B cell (primary cell): Measurements from ENCODE around the gene VKORC1L1. TPM values are rescaled to one million over a fixed set of nuclear protein-coding genes. Genes with fewer than 3 reads are reported as not detected.
"Not testable (repeated sequence)": the region's sequence is repeated elsewhere in the genome, so short reads cannot be mapped to it uniquely, and the experiment has no call there.

Experiments
- ATAC-seq: fragments of 200-7000 bp; cut with Tn5 transposase; one replicate; pipeline ENCODE4 v1.10.0; 2021; ENCODE audit warnings: low read depth, mild to moderate bottlenecking, moderate number of reproducible peaks, moderate library complexity
- CTCF ChIA-PET: fragments of 350-600 bp; sonication (Branson Sonifier 250); formaldehyde crosslinking; loops from one replicate; lab custom pipeline; 2021; ENCODE audit warnings: antibody characterized with exemption, inconsistent platforms; lab: Charles Lee
- POLR2A ChIA-PET: fragments of 350-600 bp; sonication (Branson Sonifier 250); formaldehyde crosslinking; loops from one replicate; lab custom pipeline; 2021; ENCODE audit warnings: antibody characterized with exemption; lab: Charles Lee
- DNase-seq: peaks from one replicate; pipeline ENCODE4 v3.0.0; 2013
- H2AFZ ChIP-seq: 2 replicates; pipeline ENCODE4 v1.6.1; 2012; ENCODE audit warnings: mild to moderate bottlenecking, low read depth, low read length; ENCODE audit not compliant: insufficient read depth, poor library complexity, severe bottlenecking
- H3K27ac ChIP-seq, 2 donors: 1 replicate in 1 of 2; 2 replicates in 1 of 2; pipeline ENCODE4 v1.5.1; 2012 to 2013; ENCODE audit warnings: low read length in 2 of 2, mild to moderate bottlenecking in 2 of 2, moderate library complexity in 1 of 2
- H3K27me3 ChIP-seq, 4 experiments: fragments of 200-600 bp in 1 of 4; sonication (generic) in 1 of 4; replicated peaks in 1 of 4; 1 replicate in 2 of 4; 2 replicates in 2 of 4; pipeline versions ENCODE4 v1.6.1 to v1.7.0; 2013 to 2016; ENCODE audit warnings: low read length in 3 of 4, mild to moderate bottlenecking in 2 of 4, mixed read lengths in 1 of 4, moderate library complexity in 1 of 4; ENCODE audit not compliant: insufficient read depth in 4 of 4, control insufficient read depth in 3 of 4; ENCODE audit errors: control extremely low read depth in 1 of 4
- H3K36me3 ChIP-seq, 2 experiments: replicated peaks in 1 of 2; 1 replicate in 1 of 2; 2 replicates in 1 of 2; pipeline versions ENCODE4 v1.6.1 to v1.7.1; 2013; ENCODE audit warnings: low read length in 1 of 2; ENCODE audit not compliant: insufficient read depth in 2 of 2, control insufficient read depth in 1 of 2; ENCODE audit errors: control extremely low read depth in 1 of 2, extremely low read depth in 1 of 2
- H3K4me1 ChIP-seq, 2 donors: fragments of 200-600 bp in 1 of 2; sonication (generic) in 1 of 2; 1 replicate in 1 of 2; 2 replicates in 1 of 2; pipeline versions ENCODE4 v1.5.1 to v1.6.1; 2013 to 2017; ENCODE audit warnings: low read length in 2 of 2; ENCODE audit not compliant: control insufficient read depth in 2 of 2, insufficient read depth in 2 of 2
- H3K4me2 ChIP-seq: replicated peaks from 2 replicates; pipeline ENCODE3; 2012; ENCODE audit warnings: mild to moderate bottlenecking, low read depth, low read length; ENCODE audit not compliant: poor library complexity, severe bottlenecking
- H3K4me3 ChIP-seq, 5 experiments: fragments of 200-600 bp in 1 of 5; sonication (generic) in 1 of 5; 1 replicate in 3 of 5; 2 replicates in 2 of 5; pipeline versions ENCODE4 v1.5.1 to v1.7.0; 2011 to 2016; ENCODE audit warnings: low read length in 4 of 5, mild to moderate bottlenecking in 4 of 5, low read depth in 2 of 5, control low read depth in 1 of 5, moderate library complexity in 1 of 5; ENCODE audit not compliant: insufficient read depth in 1 of 5; ENCODE audit errors: control extremely low read depth in 1 of 5, extremely low read depth in 1 of 5
- H3K79me2 ChIP-seq: fragments of 200-600 bp; sonication (generic); one replicate; pipeline ENCODE4 v1.6.0; 2016; ENCODE audit warnings: low read length; ENCODE audit not compliant: control insufficient read depth, insufficient read depth
- H3K9ac ChIP-seq: fragments of 200-600 bp; sonication (generic); 2 replicates; pipeline ENCODE4 v1.6.1; 2017; ENCODE audit warnings: mild to moderate bottlenecking, low read length, moderate library complexity
- H3K9me3 ChIP-seq, 3 donors: one replicate each; pipeline versions ENCODE4 v1.6.1 to v1.7.1; 2013; ENCODE audit warnings: low read length in 2 of 3; ENCODE audit not compliant: control insufficient read depth in 2 of 3, insufficient read depth in 1 of 3; ENCODE audit errors: control extremely low read depth in 1 of 3
- H4K20me1 ChIP-seq: 2 replicates; pipeline ENCODE4 v1.6.0; 2012; ENCODE audit warnings: mild to moderate bottlenecking, low read length; ENCODE audit not compliant: insufficient read depth, control insufficient read depth, poor library complexity, severe bottlenecking
- H3K27ac Mint-ChIP-seq: one replicate; pipeline ENCODE4 v1.8.0; 2021; ENCODE audit warnings: mixed read lengths
- H3K27me3 Mint-ChIP-seq: one replicate; pipeline ENCODE4 v1.8.0; 2021; ENCODE audit warnings: mixed read lengths
- H3K4me1 Mint-ChIP-seq: one replicate; pipeline ENCODE4 v1.8.0; 2021; ENCODE audit warnings: mixed read lengths
- H3K4me3 Mint-ChIP-seq: one replicate; pipeline ENCODE4 v1.8.0; 2021; ENCODE audit warnings: mixed read lengths
- H3K9me3 Mint-ChIP-seq: one replicate; pipeline ENCODE4 v1.8.0; 2022; ENCODE audit warnings: mixed read lengths; ENCODE audit not compliant: insufficient read depth
- WGBS: methylation state at CpG from one replicate; pipeline ENCODE4 v1.1.5; 2013; ENCODE audit warnings: missing lambda C conversion rate; ENCODE audit not compliant: insufficient coverage; 5-methylcytosine and 5-hydroxymethylcytosine counted together
- intact Hi-C: fragments of 100-400 bp; cut with micrococcal nuclease; formaldehyde crosslinking; loops from one replicate; pipeline ENCODE4 v1.10.0; 2022
- polyA plus RNA-seq: library from polyadenylated mRNA; depleted of rRNA; stranded (reverse); fragments of >200 nt; gene quantifications from 2 replicates; pipeline ENCODE4 v1.2.3, GENCODE V29; 2012
- total RNA-seq, 2 donors: library from RNA; stranded (reverse); fragments of 120-200 nt in 1 of 2; gene quantifications; 1 replicate in 1 of 2; 2 replicates in 1 of 2; pipeline versions ENCODE4 v1.2.3 to v1.2.4, GENCODE V29; 2013 to 2022

The VKORC1L1 gene
- total and polyA plus RNA-seq, 2 donors (not counting 1 experiment from before 2014, with no cell fraction given): 2.2 to 8.1 TPM

DNA sequence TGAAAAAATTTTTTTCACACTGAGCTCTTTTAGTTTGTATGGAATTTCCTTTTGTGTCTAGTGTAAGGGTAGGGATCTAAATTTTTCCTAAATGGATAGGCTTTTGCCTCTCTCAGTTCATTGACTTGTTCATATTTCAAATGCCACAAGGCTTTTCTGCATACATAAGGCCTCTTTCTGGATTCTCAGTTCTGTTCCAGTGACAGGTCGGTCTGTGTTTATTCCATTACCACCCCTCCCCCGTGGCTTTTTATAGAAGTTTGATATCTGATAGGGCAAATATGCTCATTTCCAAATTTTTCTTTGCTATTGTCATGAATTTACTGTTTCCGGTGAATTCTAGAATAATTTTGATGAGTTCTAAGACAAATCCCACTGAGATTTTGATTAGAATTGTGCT is 12.7 kb downstream of the VKORC1L1 start:
- H3K9ac ChIP-seq, H3K36me3 ChIP-seq, H4K20me1 ChIP-seq, CTCF ChIA-PET, H3K27me3 Mint-ChIP-seq, H3K4me3 Mint-ChIP-seq, H3K4me3 ChIP-seq, H3K79me2 ChIP-seq, ATAC-seq, H3K4me2 ChIP-seq, intact Hi-C loops, H3K9me3 Mint-ChIP-seq, DNase-seq, H2AFZ ChIP-seq, H3K27me3 ChIP-seq, H3K9me3 ChIP-seq, H3K27ac Mint-ChIP-seq, H3K4me1 ChIP-seq, H3K27ac ChIP-seq, POLR2A ChIA-PET: not testable (repeated sequence)
- WGBS: no CpG with 5 or more reads among the region's 3 CpGs
- peaks cover 15% of the 10 kb centered on the region for H3K4me1 Mint-ChIP-seq

DNA sequence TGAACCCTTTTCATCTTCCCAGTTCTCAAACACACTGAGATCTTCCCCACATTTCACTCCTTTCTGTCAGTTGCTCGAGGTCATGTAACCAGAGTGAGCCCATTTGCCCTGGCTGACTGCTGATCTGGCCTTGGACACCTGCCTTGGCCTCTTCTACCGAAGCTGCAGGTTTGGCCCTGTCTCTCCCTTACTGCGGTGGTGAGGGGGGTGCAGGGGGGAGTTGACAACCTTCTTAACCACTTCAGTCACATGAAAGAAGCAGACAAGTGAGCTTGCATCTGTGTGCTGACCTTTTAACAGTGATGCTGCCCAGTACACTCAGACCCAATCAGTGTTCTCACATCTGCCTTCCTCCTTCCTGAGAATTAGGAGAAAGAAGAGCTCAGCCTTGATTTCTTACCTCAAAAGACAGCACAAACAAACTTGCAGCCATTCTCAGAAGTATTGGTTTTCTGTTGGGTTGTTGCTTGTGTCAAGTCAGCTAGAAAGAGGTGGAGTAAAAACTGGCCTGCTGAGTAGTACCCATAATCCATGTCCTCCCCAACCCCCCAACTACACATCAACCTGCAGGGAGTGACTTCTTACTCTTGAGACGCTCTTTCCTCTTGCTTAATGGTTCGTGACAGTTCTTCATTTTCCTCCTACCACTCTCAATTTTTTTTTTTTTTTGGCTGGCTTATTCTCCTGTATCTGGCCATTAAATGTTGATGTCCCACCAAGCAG is 15.7 kb downstream of the VKORC1L1 start:
- H2AFZ ChIP-seq, ATAC-seq, H3K9ac ChIP-seq, DNase-seq, CTCF ChIA-PET, H3K27ac ChIP-seq, H3K4me2 ChIP-seq, H3K4me1 ChIP-seq, H3K27me3 ChIP-seq, H3K27me3 Mint-ChIP-seq, H3K9me3 Mint-ChIP-seq, intact Hi-C loops, H3K36me3 ChIP-seq, H4K20me1 ChIP-seq, H3K4me3 ChIP-seq, H3K9me3 ChIP-seq, POLR2A ChIA-PET, H3K4me3 Mint-ChIP-seq, H3K79me2 ChIP-seq: not testable (repeated sequence)
- WGBS: 0% methylated on average over 1 of the region's 5 CpGs
- H3K27ac Mint-ChIP-seq: peak overlapping the region; percentile 11
- peaks cover 14% of the 10 kb centered on the region for H3K4me1 Mint-ChIP-seq

- WGBS: 100% methylated on average over 1 of the region's 2 CpGs
- H3K27me3 ChIP-seq, H3K36me3 ChIP-seq, H3K27me3 Mint-ChIP-seq, H3K4me3 Mint-ChIP-seq, H3K9me3 Mint-ChIP-seq, H3K9me3 ChIP-seq, H3K9ac ChIP-seq, H3K4me1 ChIP-seq, POLR2A ChIA-PET, ATAC-seq, intact Hi-C loops, H4K20me1 ChIP-seq, H3K4me3 ChIP-seq, H2AFZ ChIP-seq, H3K4me2 ChIP-seq, H3K79me2 ChIP-seq, H3K27ac Mint-ChIP-seq, H3K27ac ChIP-seq, DNase-seq, CTCF ChIA-PET: not testable (repeated sequence)
- peaks cover 14% of the 10 kb centered on the region for H3K4me1 Mint-ChIP-seq
Observed at GRCh38 chr7:65889722-65890121, 16.8 kb downstream of the VKORC1L1 start.
